Astrocyte (in vitro differentiated cells and primary cell): ENCODE results near the gene CD46. TPM values are rescaled to one million over a fixed set of nuclear protein-coding genes. Genes with fewer than 3 reads are reported as not detected.

Experiments used
- DNase-seq: peaks from one replicate; pipeline ENCODE4 v3.0.0-alpha.2; 2010; ENCODE audit warnings: low read depth
- FAIRE-seq: peaks from 2 replicates; lab custom pipeline; 2011; peaks lifted over from hg19 to GRCh38; lab: Jason Lieb, UNC
- H2AFZ ChIP-seq: 2 replicates; pipeline ENCODE4 v1.6.0; 2012; ENCODE audit warnings: low read depth, low read length, inconsistent platforms
- H3K27ac ChIP-seq: 2 replicates; pipeline ENCODE4 v1.5.1; 2011; ENCODE audit warnings: low read depth, low read length, inconsistent platforms
- H3K27me3 ChIP-seq: 2 replicates; pipeline ENCODE4 v1.6.0; 2011; ENCODE audit warnings: low read length, inconsistent platforms; ENCODE audit not compliant: insufficient read depth
- H3K36me3 ChIP-seq: 2 replicates; pipeline ENCODE4 v1.5.1; 2011; ENCODE audit warnings: low read length, inconsistent platforms; ENCODE audit not compliant: insufficient read depth
- H3K4me1 ChIP-seq: 2 replicates; pipeline ENCODE4 v1.5.1; 2011; ENCODE audit warnings: low read length, inconsistent platforms; ENCODE audit not compliant: insufficient read depth
- H3K4me2 ChIP-seq: 2 replicates; pipeline ENCODE4 v1.6.0; 2012; ENCODE audit warnings: low read length, inconsistent platforms
- H3K4me3 ChIP-seq: 2 replicates; pipeline ENCODE4 v1.5.1; 2011; ENCODE audit warnings: low read depth, mild to moderate bottlenecking, low read length, inconsistent platforms; ENCODE audit not compliant: insufficient read depth
- H3K79me2 ChIP-seq: 2 replicates; pipeline ENCODE4 v1.6.0; 2012; ENCODE audit warnings: mild to moderate bottlenecking, low read length, inconsistent platforms; ENCODE audit not compliant: insufficient read depth
- H3K9ac ChIP-seq: 2 replicates; pipeline ENCODE4 v1.6.0; 2012; ENCODE audit warnings: mild to moderate bottlenecking, low read length, inconsistent platforms
- H3K9me3 ChIP-seq: 2 replicates; pipeline ENCODE4 v1.5.1; 2012; ENCODE audit warnings: low read depth, mild to moderate bottlenecking, low read length, inconsistent platforms; ENCODE audit not compliant: insufficient read depth
- H4K20me1 ChIP-seq: 2 replicates; pipeline ENCODE4 v1.6.0; 2012; ENCODE audit warnings: low read length, inconsistent platforms; ENCODE audit not compliant: insufficient read depth
- H3K27ac Mint-ChIP-seq: one replicate; pipeline ENCODE4 v1.8.0; 2021; ENCODE audit warnings: mild to moderate bottlenecking, mixed read lengths; ENCODE audit not compliant: unreplicated experiment
- H3K27me3 Mint-ChIP-seq: one replicate; pipeline ENCODE4 v1.8.0; 2021; ENCODE audit warnings: low read depth, mixed read lengths; ENCODE audit not compliant: unreplicated experiment
- H3K36me3 Mint-ChIP-seq: one replicate; pipeline ENCODE4 v1.8.0; 2021; ENCODE audit warnings: low read depth, mixed read lengths; ENCODE audit not compliant: unreplicated experiment
- H3K4me1 Mint-ChIP-seq: one replicate; pipeline ENCODE4 v1.8.0; 2021; ENCODE audit warnings: low read depth, mixed read lengths; ENCODE audit not compliant: unreplicated experiment
- H3K4me3 Mint-ChIP-seq: one replicate; pipeline ENCODE4 v1.8.0; 2021; ENCODE audit warnings: mild to moderate bottlenecking, moderate library complexity, mixed read lengths; ENCODE audit not compliant: unreplicated experiment
- H3K9me3 Mint-ChIP-seq: one replicate; pipeline ENCODE4 v1.8.0; 2021; ENCODE audit warnings: mild to moderate bottlenecking, mixed read lengths; ENCODE audit not compliant: unreplicated experiment
- CTCF ChIP-seq: IDR thresholded peaks from 2 replicates; pipeline ENCODE4 v1.5.1; 2011; ENCODE audit warnings: low read depth, mild to moderate bottlenecking, inconsistent platforms, low read length, moderate library complexity; ENCODE audit not compliant: insufficient read depth
- EZH2 ChIP-seq: IDR thresholded peaks from 2 replicates; pipeline ENCODE4 v1.6.1; 2012; ENCODE audit warnings: mild to moderate bottlenecking, low read length, inconsistent platforms; ENCODE audit not compliant: insufficient read depth
- total RNA-seq: library from RNA; stranded (reverse); gene quantifications from 2 replicates; pipeline ENCODE4 v1.2.1, GENCODE V29; 2021

The CD46 gene
- total RNA-seq, 1 donor from 2014 or later, result 176 TPM

GRCh38 chr1:207744000-207744534 is 7.8 kb upstream of the CD46 start:
- H4K20me1 ChIP-seq, result no peaks in the 10 kb centered on the region
- no peaks in the 10 kb centered on the region for H3K36me3 ChIP-seq
- no peaks in the 10 kb centered on the region for H3K9me3 Mint-ChIP-seq
- no peak overlapping the region for H3K4me3 Mint-ChIP-seq
- no peak overlapping the region for H3K4me3 ChIP-seq
- peaks cover 3% of the 10 kb centered on the region for H3K27me3 Mint-ChIP-seq
- no peak for TF ChIP-seq EZH2
- TF ChIP-seq CTCF, result no peak
- H3K4me2 ChIP-seq, result no peak overlapping the region
- DNase-seq, result no peak
- H3K79me2 ChIP-seq, result no peaks in the 10 kb centered on the region
- no peak overlapping the region for H3K9ac ChIP-seq
- no peaks in the 10 kb centered on the region for H3K9me3 ChIP-seq
- no peak overlapping the region for H3K27ac ChIP-seq
- no peaks in the 10 kb centered on the region for H3K27me3 ChIP-seq
- no peak overlapping the region for H2AFZ ChIP-seq
- no peaks in the 10 kb centered on the region for H3K36me3 Mint-ChIP-seq
- FAIRE-seq, result no peak
- no peaks in the 10 kb centered on the region for H3K4me1 ChIP-seq
- H3K27ac Mint-ChIP-seq, result no peak overlapping the region
- peaks cover 1% of the 10 kb centered on the region for H3K4me1 Mint-ChIP-seq

GRCh38 chr1:207745285-207745684 is 6.6 kb upstream of the CD46 start:
- H3K4me1 ChIP-seq, result no peaks in the 10 kb centered on the region
- no peaks in the 10 kb centered on the region for H3K27me3 ChIP-seq
- FAIRE-seq (no peak), DNase-seq (peak; percentile 8)
- no peak for TF ChIP-seq EZH2
- no peak for TF ChIP-seq CTCF
- no peaks in the 10 kb centered on the region for H3K9me3 ChIP-seq
- peaks cover 3% of the 10 kb centered on the region for H3K4me1 Mint-ChIP-seq
- no peaks in the 10 kb centered on the region for H3K79me2 ChIP-seq
- no peaks in the 10 kb centered on the region for H3K36me3 ChIP-seq
- no peak overlapping the region for H3K4me3 Mint-ChIP-seq
- peaks cover 3% of the 10 kb centered on the region for H3K27me3 Mint-ChIP-seq
- no peak overlapping the region for H3K4me3 ChIP-seq
- H3K27ac Mint-ChIP-seq, result no peak overlapping the region
- H3K9ac ChIP-seq, result no peak overlapping the region
- H3K36me3 Mint-ChIP-seq, result no peaks in the 10 kb centered on the region
- H4K20me1 ChIP-seq, result no peaks in the 10 kb centered on the region
- H2AFZ ChIP-seq, result no peak overlapping the region
- H3K27ac ChIP-seq, result no peak overlapping the region
- H3K4me2 ChIP-seq, result no peak overlapping the region
- no peaks in the 10 kb centered on the region for H3K9me3 Mint-ChIP-seq

DNA sequence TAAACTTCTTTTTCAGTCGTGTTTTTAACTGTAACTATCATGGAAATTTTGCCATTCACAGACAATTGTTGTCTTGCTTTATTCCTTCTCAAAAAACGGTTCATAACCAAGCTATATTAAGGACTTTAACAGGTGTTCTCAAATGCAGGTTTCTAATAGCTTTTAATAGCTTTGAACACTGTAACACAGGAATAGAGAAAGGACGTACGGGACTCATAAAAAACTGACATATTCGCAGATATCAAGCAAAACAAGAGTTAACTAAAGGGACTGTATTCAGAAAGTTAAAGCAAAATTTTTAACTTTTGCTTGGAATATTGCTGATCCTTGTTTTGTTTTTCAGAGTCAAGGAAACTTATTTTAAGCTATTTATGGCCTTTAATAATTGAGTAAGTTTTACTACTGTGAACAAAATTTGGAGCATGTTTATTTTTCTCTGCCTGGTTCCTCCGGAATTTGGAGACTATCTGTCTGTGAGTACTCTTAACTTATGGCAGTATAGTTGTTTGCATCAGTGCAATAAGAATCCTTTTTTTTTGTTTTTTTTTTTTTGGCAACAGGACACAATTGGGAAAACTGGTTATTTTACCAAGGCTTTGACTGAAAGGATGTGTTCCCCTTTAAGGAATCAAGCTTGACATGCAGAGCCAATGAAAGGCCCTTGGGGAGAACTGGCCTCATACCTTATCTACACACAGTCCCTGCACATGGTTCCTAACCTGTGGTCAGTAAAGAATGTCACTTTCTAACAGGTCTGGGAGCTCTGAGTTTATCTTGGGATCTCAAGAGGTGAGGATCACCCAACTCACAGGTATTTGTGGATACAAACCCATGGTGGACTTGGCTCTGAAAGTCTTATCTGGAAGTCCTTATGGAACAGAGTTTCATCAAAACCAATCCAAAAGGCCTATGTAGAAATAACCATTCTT is 5.8 kb upstream of the CD46 start:
- DNase-seq (no peak), FAIRE-seq (no peak)
- Histone ChIP-seq H3K36me3 (no peaks in the 10 kb centered on the region), H3K27ac (no peak overlapping the region), H3K27me3 (no peaks in the 10 kb centered on the region), H3K9me3 (no peaks in the 10 kb centered on the region), H3K4me1 (no peaks in the 10 kb centered on the region), H3K79me2 (no peaks in the 10 kb centered on the region), H3K4me2 (no peak overlapping the region), H2AFZ (no peak overlapping the region), H3K4me3 (no peak overlapping the region), H4K20me1 (no peaks in the 10 kb centered on the region), H3K9ac (no peak overlapping the region)
- Mint-ChIP-seq H3K9me3 (no peaks in the 10 kb centered on the region), H3K4me1 (peaks cover 4% of the 10 kb centered on the region), H3K36me3 (no peaks in the 10 kb centered on the region), H3K27me3 (peaks cover 3% of the 10 kb centered on the region), H3K4me3 (no peak overlapping the region), H3K27ac (no peak overlapping the region)
- no peak for TF ChIP-seq CTCF
- TF ChIP-seq EZH2, result no peak
